HepG2 (cell line): ENCODE measurements around the gene CST4. TPM values are rescaled to one million over a fixed set of nuclear protein-coding genes. Genes with fewer than 3 reads are reported as not detected.

ENCODE experiments used
- ATF4 ChIP-seq, 2 experiments: fragments of 450-650 bp in 1 of 2; sonication (generic) in 1 of 2; formaldehyde crosslinking; IDR thresholded peaks; 2 replicates each; pipeline versions ENCODE4 v1.5.0 to v1.8.0; 2020 to 2022; ENCODE audit warnings: mild to moderate bottlenecking in 1 of 2, missing genetic modification reagents in 1 of 2
- FOXP4 ChIP-seq: sonication (generic); formaldehyde crosslinking; IDR thresholded peaks from 2 replicates; pipeline ENCODE4 v1.4.0; 2020; ENCODE audit warnings: missing genetic modification reagents
- GTF3A ChIP-seq: sonication (generic); formaldehyde crosslinking; conservative IDR thresholded peaks from 2 replicates; pipeline ENCODE4 v1.4.0; 2020; ENCODE audit warnings: mild to moderate bottlenecking, missing genetic modification reagents
- KAT2B ChIP-seq: fragments of 150-350 bp; IDR thresholded peaks from 2 replicates; pipeline ENCODE4 v1.6.1; 2014; ENCODE audit warnings: low read depth, low read length, borderline replicate concordance
- NFAT5 ChIP-seq: sonication (generic); formaldehyde crosslinking; IDR thresholded peaks from 2 replicates; pipeline ENCODE4 v1.4.0; 2020; ENCODE audit warnings: missing genetic modification reagents
- PHF20 ChIP-seq: sonication (generic); formaldehyde crosslinking; IDR thresholded peaks from 2 replicates; pipeline ENCODE4 v1.5.0; 2020; ENCODE audit warnings: mild to moderate bottlenecking, missing genetic modification reagents
- RERE ChIP-seq: IDR thresholded peaks from 2 replicates; pipeline ENCODE4 v1.6.1; 2016; ENCODE audit warnings: low read depth, missing genetic modification reagents, missing compliant biosample characterization
- THYN1 ChIP-seq: sonication (generic); formaldehyde crosslinking; IDR thresholded peaks from 2 replicates; pipeline ENCODE4 v1.8.1; 2023; ENCODE audit warnings: low read depth, mild to moderate bottlenecking, moderate library complexity, missing genetic modification reagents, borderline replicate concordance
- ZBTB8A ChIP-seq: sonication (generic); formaldehyde crosslinking; IDR thresholded peaks from 2 replicates; pipeline ENCODE4 v1.4.0; 2020; ENCODE audit warnings: mild to moderate bottlenecking, low read depth, missing genetic modification reagents, borderline replicate concordance
- ZMYM2 ChIP-seq: sonication (generic); formaldehyde crosslinking; IDR thresholded peaks from 2 replicates; pipeline ENCODE4 v1.8.0; 2022; ENCODE audit warnings: mild to moderate bottlenecking, missing genetic modification reagents
- ZNF558 ChIP-seq: sonication (generic); formaldehyde crosslinking; IDR thresholded peaks from 2 replicates; pipeline ENCODE4 v1.9.0; 2022; ENCODE audit warnings: mild to moderate bottlenecking, missing genetic modification reagents, borderline replicate concordance
- ZNF672 ChIP-seq: sonication (generic); formaldehyde crosslinking; IDR thresholded peaks from 2 replicates; pipeline ENCODE4 v1.8.1; 2022; ENCODE audit warnings: missing genetic modification reagents
- ZSCAN25 ChIP-seq: sonication (generic); formaldehyde crosslinking; IDR thresholded peaks from 2 replicates; pipeline ENCODE4 v1.8.0; 2022; ENCODE audit warnings: mild to moderate bottlenecking, missing genetic modification reagents
- polyA plus RNA-seq, 8 experiments: library from polyadenylated mRNA; depleted of rRNA in 3 of 8; stranded (reverse) in 7 of 8; unstranded in 1 of 8; fragments of >200 nt; fragmentation: Illumina TruSeq in 4 of 8; extraction: Trizol in 4 of 8; gene quantifications; 2 replicates each; pipeline versions ENCODE4 v1.2.1 to v1.2.3, GENCODE V29; 2011 to 2016; ENCODE audit warnings: low read depth in 4 of 8, missing spikeins in 1 of 8, mixed read lengths in 1 of 8; ENCODE audit not compliant: insufficient read depth in 1 of 8
- total RNA-seq, 5 experiments: library from RNA; depleted of rRNA; stranded (reverse); fragments of >200 nt; fragmentation: Illumina TruSeq; extraction: Trizol; gene quantifications; 2 replicates each; pipeline ENCODE4 v1.2.3, GENCODE V29; 2016; ENCODE audit warnings: low read depth in 1 of 5

Gene CST4
- total and polyA plus RNA-seq, 2 of the 13 experiments (the other 11 are each of a cell fraction or from before 2014, with no cell fraction given), result not detected

- TF ChIP-seq ATF4 (CRISPR knock-in tag; IDR thresholded peaks at IDR 0.05) (no peak), PHF20 (no peak), THYN1 (CRISPR knock-in tag) (no peak), RERE (CRISPR knock-in tag) (no peak), FOXP4 (CRISPR knock-in tag) (no peak), ZBTB8A (no peak), ZNF558 (CRISPR knock-in tag) (no peak), GTF3A (CRISPR knock-in tag) (0 out of 2 replicates have a peak, but pooled peaks have one; percentile 19), ZMYM2 (CRISPR knock-in tag) (0 out of 2 replicates have a peak, but pooled peaks have one; percentile 7), ZSCAN25 (CRISPR knock-in tag) (no peak), ZNF672 (CRISPR knock-in tag) (0 out of 2 replicates have a peak, but pooled peaks have one; percentile 68), NFAT5 (no peak), KAT2B (no peak)
Observed at GRCh38 chr20:23661002-23661429, 27.8 kb downstream of the CST4 start (continued).
